IMR-90 (cell line): Measurements from ENCODE around the gene SMG1. TPM values are rescaled to one million over a fixed set of nuclear protein-coding genes. Genes with fewer than 3 reads are reported as not detected.

Experiments used
- ATAC-seq: fragments of 200-7000 bp; cut with Tn5 transposase; 2 replicates; pipeline ENCODE4 v1.9.1; 2020; ENCODE audit warnings: low read depth, mild to moderate bottlenecking, moderate library complexity
- BruUV-seq: library from RNA; stranded (reverse); fragments of 400-500 nt; replicated peaks from 2 replicates; lab custom pipeline; 2021; lab: Mats Ljungman, UMichigan
- CTCF ChIA-PET: fragments of 300-600 bp; formaldehyde crosslinking; extraction: SDS; loops from one replicate; lab custom pipeline; 2021; ENCODE audit warnings: antibody characterized with exemption; lab: Yijun Ruan, JAX
- POLR2A ChIA-PET: fragments of 300-600 bp; sonication (Branson Sonifier 250); formaldehyde crosslinking; loops from one replicate; lab custom pipeline; 2022; ENCODE audit warnings: antibody characterized with exemption; ENCODE audit not compliant: unreplicated experiment; lab: Charles Lee
- DNase-seq: peaks from one replicate; pipeline ENCODE4 v3.0.0; 2013
- H2AFZ ChIP-seq: replicated peaks from 2 replicates; pipeline ENCODE3; 2013; ENCODE audit warnings: low read length, mild to moderate bottlenecking; ENCODE audit not compliant: poor library complexity
- H2AK5ac ChIP-seq: 2 replicates; pipeline ENCODE4 v1.6.1; 2013; ENCODE audit warnings: low read depth, low read length, inconsistent platforms
- H2AK9ac ChIP-seq: replicated peaks from 2 replicates; pipeline ENCODE3; 2013; ENCODE audit warnings: mild to moderate bottlenecking, low read depth, low read length, moderate library complexity; ENCODE audit not compliant: poor library complexity
- H2BK120ac ChIP-seq: 2 replicates; pipeline ENCODE4 v1.6.1; 2013; ENCODE audit warnings: low read depth, low read length, inconsistent platforms
- H2BK15ac ChIP-seq: 3 replicates; pipeline ENCODE4 v1.6.1; 2013; ENCODE audit warnings: low read depth, low read length, inconsistent platforms
- H2BK20ac ChIP-seq: 2 replicates; pipeline ENCODE4 v1.6.1; 2013; ENCODE audit warnings: low read depth, mild to moderate bottlenecking, inconsistent platforms, low read length, moderate library complexity
- H2BK5ac ChIP-seq: 2 replicates; pipeline ENCODE4 v1.6.1; 2013; ENCODE audit warnings: mild to moderate bottlenecking, low read depth, low read length, inconsistent platforms; ENCODE audit not compliant: poor library complexity, severe bottlenecking
- H3K14ac ChIP-seq: replicated peaks from 2 replicates; pipeline ENCODE4 v1.6.1; 2013; ENCODE audit warnings: low read depth, low read length, inconsistent platforms
- H3K18ac ChIP-seq: 2 replicates; pipeline ENCODE4 v1.6.1; 2013; ENCODE audit warnings: low read depth, low read length, control low read depth
- H3K23ac ChIP-seq: 2 replicates; pipeline ENCODE4 v1.6.1; 2013; ENCODE audit warnings: low read depth, low read length, inconsistent platforms
- H3K27ac ChIP-seq: 2 replicates; pipeline ENCODE4 v1.5.1; 2013; ENCODE audit warnings: mild to moderate bottlenecking, control low read depth, low read length; ENCODE audit not compliant: insufficient read depth
- H3K27me3 ChIP-seq: 2 replicates; pipeline ENCODE4 v1.6.1; 2013; ENCODE audit warnings: low read length; ENCODE audit not compliant: control insufficient read depth, insufficient read depth
- H3K36me3 ChIP-seq: 2 replicates; pipeline ENCODE4 v1.6.1; 2013; ENCODE audit warnings: low read length, mixed read lengths; ENCODE audit not compliant: control insufficient read depth, insufficient read depth
- H3K4ac ChIP-seq: 2 replicates; pipeline ENCODE4 v1.6.1; 2013; ENCODE audit warnings: low read depth, low read length, inconsistent platforms
- H3K4me1 ChIP-seq: 2 replicates; pipeline ENCODE4 v1.6.1; 2013; ENCODE audit warnings: low read length, mixed read lengths; ENCODE audit not compliant: control insufficient read depth, insufficient read depth
- H3K4me2 ChIP-seq: 2 replicates; pipeline ENCODE4 v1.6.1; 2013; ENCODE audit warnings: low read depth, mild to moderate bottlenecking, control low read depth, low read length, moderate library complexity
- H3K4me3 ChIP-seq: 2 replicates; pipeline ENCODE4 v1.5.1; 2013; ENCODE audit warnings: low read depth, mild to moderate bottlenecking, control low read depth, low read length, moderate library complexity; ENCODE audit not compliant: insufficient read depth
- H3K56ac ChIP-seq: 2 replicates; pipeline ENCODE4 v1.6.1; 2013; ENCODE audit warnings: low read length, inconsistent platforms; ENCODE audit not compliant: insufficient read depth; ENCODE audit errors: extremely low read depth
- H3K79me1 ChIP-seq, 2 experiments: 2 replicates each; pipeline ENCODE4 v1.6.1; 2013; ENCODE audit warnings: low read length in 2 of 2, inconsistent platforms in 1 of 2, low read depth in 1 of 2
- H3K9ac ChIP-seq: 2 replicates; pipeline ENCODE4 v1.6.1; 2013; ENCODE audit warnings: low read depth, low read length, control low read depth
- H3K9me1 ChIP-seq: 2 replicates; pipeline ENCODE4 v1.6.1; 2013; ENCODE audit warnings: low read length, inconsistent platforms; ENCODE audit not compliant: insufficient read depth
- H3K9me3 ChIP-seq: 2 replicates; pipeline ENCODE4 v1.6.1; 2013; ENCODE audit warnings: low read length; ENCODE audit not compliant: control insufficient read depth, insufficient read depth
- H4K20me1 ChIP-seq: 2 replicates; pipeline ENCODE4 v1.6.1; 2013; ENCODE audit warnings: low read length, inconsistent platforms; ENCODE audit not compliant: insufficient read depth
- H4K5ac ChIP-seq: 2 replicates; pipeline ENCODE4 v1.6.1; 2013; ENCODE audit warnings: mild to moderate bottlenecking, low read depth, low read length, control low read depth
- H4K8ac ChIP-seq, 2 experiments: 2 replicates each; pipeline ENCODE4 v1.6.1; 2013; ENCODE audit warnings: low read depth in 2 of 2, low read length in 2 of 2, control low read depth in 1 of 2, inconsistent platforms in 1 of 2
- H4K91ac ChIP-seq: 2 replicates; pipeline ENCODE4 v1.6.1; 2013; ENCODE audit warnings: low read depth, low read length, inconsistent platforms; ENCODE audit not compliant: insufficient read depth
- CEBPB ChIP-seq: IDR thresholded peaks from 2 replicates; pipeline ENCODE4 v1.6.1; 2012; ENCODE audit warnings: low read depth, low read length, improper control_type of control experiment
- CHD1 ChIP-seq: IDR thresholded peaks from 2 replicates; pipeline ENCODE4 v1.6.1; 2012; ENCODE audit warnings: low read depth, low read length, improper control_type of control experiment
- FOS ChIP-seq: fragments of 150-350 bp; IDR thresholded peaks from 2 replicates; pipeline ENCODE4 v1.6.1; 2016; ENCODE audit warnings: low read depth, low read length
- RCOR1 ChIP-seq: IDR thresholded peaks from 2 replicates; pipeline ENCODE4 v1.6.1; 2012; ENCODE audit warnings: mild to moderate bottlenecking, low read length, improper control_type of control experiment; ENCODE audit not compliant: insufficient replicate concordance
- WGBS, 2 experiments: methylation state at CpG; one replicate each; pipeline versions ENCODE4 v1.1.5 to v1.1.7; 2013; ENCODE audit warnings: missing lambda C conversion rate in 2 of 2; ENCODE audit not compliant: insufficient read length in 1 of 2; ENCODE audit errors: extremely low coverage in 2 of 2; 5-methylcytosine and 5-hydroxymethylcytosine counted together
- dilution Hi-C: fragments of 300-500 bp; cut with HindIII; formaldehyde crosslinking; loops from one replicate; pipeline ENCODE4 v1.14.3; 2018; ENCODE audit warnings: low sequenced_read_pairs; ENCODE audit not compliant: unreplicated experiment
- in situ Hi-C: fragments of 300-500 bp; cut with MboI; formaldehyde crosslinking; loops from 3 replicates; pipeline ENCODE4 v1.14.3; 2019; ENCODE audit warnings: low sequenced_read_pairs, inconsistent platforms, mixed read lengths
- intact Hi-C: fragments of 100-400 bp; cut with micrococcal nuclease; formaldehyde crosslinking; loops from 2 replicates; pipeline ENCODE4 v1.10.0; 2022
- polyA plus RNA-seq, 3 experiments: library from polyadenylated mRNA; depleted of rRNA; stranded (reverse); fragments of >200 nt; gene quantifications; 2 replicates each; pipeline ENCODE4 v1.2.3, GENCODE V29; 2012; ENCODE audit warnings: low replicate concordance in 1 of 3
- total RNA-seq: library from RNA; depleted of rRNA; stranded (reverse); fragments of >200 nt; gene quantifications from 2 replicates; pipeline ENCODE4 v1.2.3, GENCODE V29; 2012

Gene SMG1
- total and polyA plus RNA-seq, 2 of the 4 experiments (the other 2 are of a cell fraction), result 13.4 to 53.8 TPM

DNA sequence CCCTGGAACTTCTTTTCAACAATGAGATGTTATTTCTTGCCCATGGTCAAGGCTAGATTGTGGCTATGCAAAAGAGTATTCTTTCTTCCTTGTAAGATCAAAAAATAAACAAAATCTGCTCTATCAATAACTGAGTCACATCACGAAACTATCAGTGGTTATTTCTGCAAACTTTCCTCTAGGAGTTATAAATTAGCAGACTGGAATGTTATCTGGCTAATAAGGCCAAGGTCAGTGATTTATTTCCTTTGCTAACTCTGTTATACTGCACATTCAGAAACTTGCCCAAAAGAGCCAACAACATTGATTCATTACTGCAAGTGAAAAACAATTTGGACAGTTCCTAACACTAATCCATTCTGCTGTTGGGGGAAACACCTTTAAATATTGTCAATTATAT, 129.8 kb downstream of the SMG1 start:
- intact Hi-C loops (no loop called here), dilution Hi-C loops (no loop called here), in situ Hi-C loops (no loop called here)
- no peak overlapping the region for H4K8ac ChIP-seq
- H4K91ac ChIP-seq, result no peak overlapping the region
- H3K18ac ChIP-seq, result no peak overlapping the region
- no peak for DNase-seq
- no peak overlapping the region for H3K27ac ChIP-seq
- no peaks in the 10 kb centered on the region for H3K9me3 ChIP-seq
- no peak overlapping the region for H2BK120ac ChIP-seq
- no peak overlapping the region for H2AK9ac ChIP-seq
- no peak overlapping the region for H3K4me3 ChIP-seq
- no peaks in the 10 kb centered on the region for H3K27me3 ChIP-seq
- no peak overlapping the region for H2BK20ac ChIP-seq
- no peak overlapping the region for H3K4ac ChIP-seq
- H3K36me3 ChIP-seq, result peaks cover 14% of the 10 kb centered on the region
- H4K5ac ChIP-seq, result no peak overlapping the region
- ChIA-PET POLR2A (no interaction called here), CTCF (interaction anchor here (0.5 kb wide), 1 partner anchor 787 kb away, joined by 3 read pairs; no protein-coding TSS in a partner anchor)
- H3K79me1 ChIP-seq, result peaks cover 18 to 26% of the 10 kb centered on the region in 2 experiments; a peak in 3 of 4 replicates
- H3K9ac ChIP-seq, result no peak overlapping the region
- peaks cover 18% of the 10 kb centered on the region; the same call in 1 of the 2 replicates for H4K20me1 ChIP-seq
- H3K9me1 ChIP-seq, result no peaks in the 10 kb centered on the region
- no CpG with 5 or more reads among the region's 1 CpG for WGBS, 2 experiments
- H2BK5ac ChIP-seq, result peak overlapping the region; percentile 15
- BruUV-seq, result no TSS peak
- H3K23ac ChIP-seq, result peak overlapping the region; percentile 45; the same call in 1 of the 2 replicates
- no peak for ATAC-seq
- H2BK15ac ChIP-seq, result no peak overlapping the region
- no peak overlapping the region for H3K14ac ChIP-seq
- TF ChIP-seq RCOR1 (no peak), CEBPB (no peak), CHD1 (no peak), FOS (no peak)
- H3K56ac ChIP-seq, result no peak overlapping the region
- H2AK5ac ChIP-seq, result no peak overlapping the region
- no peak overlapping the region for H3K4me2 ChIP-seq
- H3K4me1 ChIP-seq, result peaks cover 2% of the 10 kb centered on the region
- H2AFZ ChIP-seq, result no peak overlapping the region
